Endothelial cell of umbilical vein (primary cell): ENCODE data around the gene FBXO10. TPM values are rescaled to one million over a fixed set of nuclear protein-coding genes. Genes with fewer than 3 reads are reported as not detected.

Experiments
- BruUV-seq: library from RNA; stranded (reverse); fragments of 400-500 nt; replicated peaks from 2 replicates; lab custom pipeline; 2021; lab: Mats Ljungman, UMichigan
- CTCF ChIA-PET: fragments of 300-600, 350-600 bp; sonication (Branson Sonifier 250); formaldehyde crosslinking; loops from one replicate; lab custom pipeline; 2021; ENCODE audit warnings: antibody characterized with exemption, inconsistent platforms; lab: Charles Lee
- POLR2A ChIA-PET: fragments of 300-600, 350-600 bp; sonication (Branson Sonifier 250); formaldehyde crosslinking; loops from one replicate; lab custom pipeline; 2021; ENCODE audit warnings: antibody characterized with exemption, inconsistent platforms; lab: Charles Lee
- DNase-seq: peaks from one replicate; pipeline ENCODE4 v3.0.0-alpha.2; 2011; ENCODE audit warnings: low read depth, low spot score
- FAIRE-seq: peaks from 2 replicates; lab custom pipeline; 2011; peaks lifted over from hg19 to GRCh38; lab: Jason Lieb, UNC
- H2AFZ ChIP-seq: 2 replicates; pipeline ENCODE4 v1.6.0; 2012; ENCODE audit warnings: low read depth, low read length, control low read depth, inconsistent platforms
- H3K27ac ChIP-seq: 2 replicates; pipeline ENCODE4 v1.5.1; 2011; ENCODE audit warnings: low read depth, mild to moderate bottlenecking, control low read depth, low read length, moderate library complexity; ENCODE audit not compliant: insufficient read depth
- H3K27me3 ChIP-seq, 2 experiments: 2 replicates each; pipeline versions ENCODE4 v1.6.0 to v1.6.1; 2011; ENCODE audit warnings: low read length in 2 of 2, mixed read lengths in 1 of 2; ENCODE audit not compliant: control insufficient read depth in 2 of 2, insufficient read depth in 2 of 2
- H3K36me3 ChIP-seq, 2 experiments: 2 replicates in 1 of 2; 3 replicates in 1 of 2; pipeline ENCODE4 v1.5.1; 2011; ENCODE audit warnings: low read length in 2 of 2, mild to moderate bottlenecking in 1 of 2, moderate library complexity in 1 of 2; ENCODE audit not compliant: control insufficient read depth in 2 of 2, insufficient read depth in 2 of 2; ENCODE audit errors: extremely low read depth in 1 of 2
- H3K4me1 ChIP-seq: 3 replicates; pipeline ENCODE4 v1.5.1; 2011; ENCODE audit warnings: mild to moderate bottlenecking, low read length; ENCODE audit not compliant: control insufficient read depth, insufficient read depth; ENCODE audit errors: extremely low read depth
- H3K4me2 ChIP-seq: 2 replicates; pipeline ENCODE4 v1.6.1; 2011; ENCODE audit warnings: low read length, control low read depth, mixed read lengths; ENCODE audit not compliant: insufficient read depth
- H3K4me3 ChIP-seq, 3 experiments: fragments of 200-600 bp in 1 of 3; sonication (generic), shearing (Covaris generic) in 1 of 3; replicated peaks in 1 of 3; 2 replicates each; pipeline ENCODE4 v1.5.1; 2011 to 2016; ENCODE audit warnings: control low read depth in 3 of 3, low read length in 3 of 3, mild to moderate bottlenecking in 2 of 3, inconsistent platforms in 1 of 3, low read depth in 1 of 3, moderate library complexity in 1 of 3; ENCODE audit not compliant: insufficient read depth in 1 of 3
- H3K79me2 ChIP-seq: 2 replicates; pipeline ENCODE4 v1.6.0; 2012; ENCODE audit warnings: low read length, inconsistent platforms; ENCODE audit not compliant: control insufficient read depth, insufficient read depth
- H3K9ac ChIP-seq: replicated peaks from 2 replicates; pipeline ENCODE3; 2011; ENCODE audit warnings: low read length, control low read depth; ENCODE audit not compliant: insufficient read depth; ENCODE audit errors: extremely low read depth
- H3K9me1 ChIP-seq: replicated peaks from 3 replicates; pipeline ENCODE4 v1.6.0; 2011; ENCODE audit warnings: mild to moderate bottlenecking, low read length; ENCODE audit not compliant: control insufficient read depth, insufficient read depth; ENCODE audit errors: extremely low read depth
- H3K9me3 ChIP-seq: replicated peaks from 2 replicates; pipeline ENCODE4 v1.5.1; 2012; ENCODE audit warnings: low read length, inconsistent platforms; ENCODE audit not compliant: control insufficient read depth, insufficient read depth
- H4K20me1 ChIP-seq: replicated peaks from 2 replicates; pipeline ENCODE3; 2011; ENCODE audit warnings: mild to moderate bottlenecking, low read length; ENCODE audit not compliant: control insufficient read depth, insufficient read depth; ENCODE audit errors: extremely low read depth
- EZH2 ChIP-seq: IDR thresholded peaks from 2 replicates; pipeline ENCODE4 v1.6.1; 2012; ENCODE audit warnings: borderline replicate concordance, low read depth, mild to moderate bottlenecking, moderate library complexity, low read length, inconsistent platforms; ENCODE audit not compliant: severe bottlenecking
- JUN ChIP-seq: IDR thresholded peaks from 2 replicates; pipeline ENCODE4 v1.6.1; 2011; ENCODE audit warnings: borderline replicate concordance, low read depth; ENCODE audit not compliant: insufficient read length, insufficient read depth
- POLR2AphosphoS5 ChIP-seq: IDR thresholded peaks from 2 replicates; pipeline ENCODE4 v1.6.1; 2012; ENCODE audit warnings: low read depth, mild to moderate bottlenecking, control low read depth, low read length, moderate library complexity; ENCODE audit not compliant: insufficient read depth
- dilution Hi-C: fragments of 300-500 bp; cut with MboI; formaldehyde crosslinking; loops from one replicate; pipeline ENCODE4 v1.15.0; 2019; ENCODE audit warnings: low sequenced_read_pairs; ENCODE audit not compliant: extremely low pct_ligation_motif_present
- intact Hi-C: fragments of 100-400 bp; cut with micrococcal nuclease; formaldehyde crosslinking; loops from one replicate; pipeline ENCODE4 v1.10.0; 2022
- polyA plus RNA-seq, 4 experiments: library from polyadenylated mRNA; depleted of rRNA in 3 of 4; stranded (reverse) in 3 of 4; unstranded in 1 of 4; fragments of >200 nt; gene quantifications; 2 replicates each; pipeline versions ENCODE4 v1.2.1 to v1.2.3, GENCODE V29; 2011 to 2012; ENCODE audit warnings: missing spikeins in 1 of 4
- total RNA-seq: library from RNA; stranded (reverse); gene quantifications from 2 replicates; pipeline ENCODE4 v1.2.3, GENCODE V29; 2021
- TF ChIP-seq, protein P1 (sequence below), 2 donors: IDR thresholded peaks; 1 replicate in 1 of 2; 2 replicates in 1 of 2; pipeline ENCODE4 v1.5.1; 2011; ENCODE audit warnings: low read length in 2 of 2, mild to moderate bottlenecking in 2 of 2, moderate library complexity in 2 of 2, control low read depth in 1 of 2, inconsistent platforms in 1 of 2, low read depth in 1 of 2; ENCODE audit not compliant: insufficient read depth in 1 of 2; ENCODE audit errors: extremely low read depth in 1 of 2

Gene FBXO10
- total and polyA plus RNA-seq, 2 donors (not counting 3 experiments of a cell fraction or from before 2014, with no cell fraction given), result 11.8 to 14.4 TPM

DNA sequence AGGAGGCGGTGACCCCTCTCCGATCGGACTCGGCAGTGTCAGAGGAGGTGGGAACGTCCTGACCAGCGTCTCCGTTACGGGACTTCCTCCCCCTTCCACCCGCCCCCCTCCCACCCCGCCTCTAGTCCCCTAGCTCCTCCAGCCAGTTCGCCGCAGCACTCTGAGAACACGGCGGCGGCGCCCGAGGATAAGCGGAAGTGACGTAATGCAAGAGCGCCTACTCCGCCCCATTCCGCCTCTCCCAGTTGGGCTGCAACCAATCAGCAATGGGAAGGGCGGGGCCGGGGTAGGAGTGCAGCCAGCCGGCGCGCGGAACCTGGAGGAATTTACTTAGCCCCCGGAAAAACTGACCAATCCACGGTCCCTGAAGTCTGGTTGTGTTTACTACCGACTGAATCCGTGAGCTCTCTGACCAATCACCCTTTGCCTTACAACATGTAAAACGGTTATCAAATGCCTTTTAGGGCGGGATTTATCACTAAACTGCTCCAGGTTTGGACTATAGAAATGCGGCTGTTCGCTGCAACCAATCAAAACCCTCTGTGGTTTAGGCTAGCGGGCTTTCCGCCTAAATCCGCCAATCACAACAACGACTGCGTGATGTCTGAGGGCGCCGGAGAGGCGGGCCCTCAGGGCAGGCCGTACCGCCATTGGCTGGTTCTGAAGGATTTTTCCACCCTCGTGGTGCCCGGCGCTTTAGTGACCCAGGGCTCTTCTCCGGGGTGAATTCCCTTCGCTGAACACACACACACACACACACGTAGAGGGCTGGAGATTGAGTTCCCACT is 110.7 kb downstream of the FBXO10 start, which contains the start of gene ZBTB5:
Gene ZBTB5 (minus strand): TSS at position 202 of the 788 bp plus-strand sequence. CDS start 22,899 bp downstream, outside the sequence.
- DNase-seq, result peak; percentile 100
- no peaks in the 10 kb centered on the region for H4K20me1 ChIP-seq
- POLR2A ChIA-PET, result interaction anchor here (0.5 to 2.2 kb wide), 6 partner anchors 12 to 375 kb away, joined by 3 to 9 read pairs (median 4); partner anchors contain the start of genes POLR1E and TOMM5
- FAIRE-seq, result peak; percentile 96
- intact Hi-C loops (loop anchor here (1.0 kb wide), 1 partner anchor 20 kb away; the partner anchor contains the start of gene POLR1E), dilution Hi-C loops (no loop called here)
- H3K9ac ChIP-seq, result peak within 1 kb of the TSS; percentile 98
- H3K9me3 ChIP-seq, result no peaks in the 10 kb centered on the region
- BruUV-seq, result no TSS peak
- no peaks in the 10 kb centered on the region for H3K9me1 ChIP-seq
- peak within 1 kb of the TSS; percentile 94 for H3K27ac ChIP-seq
- H3K4me1 ChIP-seq, result peaks cover 17% of the 10 kb centered on the region
- H3K36me3 ChIP-seq, result no peaks in the 10 kb centered on the region
- H2AFZ ChIP-seq, result peak within 1 kb of the TSS; percentile 87
- peak within 1 kb of the TSS; percentile 97 for H3K4me2 ChIP-seq
- CTCF ChIA-PET, result interaction anchor here (0.6 to 1.1 kb wide), 4 partner anchors 16 to 470 kb away, joined by 3 to 4 read pairs (median 3); no protein-coding TSS in a partner anchor
- TF ChIP-seq JUN, result peak; percentile 52
- TF ChIP-seq POLR2AphosphoS5, result peak; percentile 54
- peak; percentile 56 for TF ChIP-seq EZH2
- TF ChIP-seq, protein P1, sequence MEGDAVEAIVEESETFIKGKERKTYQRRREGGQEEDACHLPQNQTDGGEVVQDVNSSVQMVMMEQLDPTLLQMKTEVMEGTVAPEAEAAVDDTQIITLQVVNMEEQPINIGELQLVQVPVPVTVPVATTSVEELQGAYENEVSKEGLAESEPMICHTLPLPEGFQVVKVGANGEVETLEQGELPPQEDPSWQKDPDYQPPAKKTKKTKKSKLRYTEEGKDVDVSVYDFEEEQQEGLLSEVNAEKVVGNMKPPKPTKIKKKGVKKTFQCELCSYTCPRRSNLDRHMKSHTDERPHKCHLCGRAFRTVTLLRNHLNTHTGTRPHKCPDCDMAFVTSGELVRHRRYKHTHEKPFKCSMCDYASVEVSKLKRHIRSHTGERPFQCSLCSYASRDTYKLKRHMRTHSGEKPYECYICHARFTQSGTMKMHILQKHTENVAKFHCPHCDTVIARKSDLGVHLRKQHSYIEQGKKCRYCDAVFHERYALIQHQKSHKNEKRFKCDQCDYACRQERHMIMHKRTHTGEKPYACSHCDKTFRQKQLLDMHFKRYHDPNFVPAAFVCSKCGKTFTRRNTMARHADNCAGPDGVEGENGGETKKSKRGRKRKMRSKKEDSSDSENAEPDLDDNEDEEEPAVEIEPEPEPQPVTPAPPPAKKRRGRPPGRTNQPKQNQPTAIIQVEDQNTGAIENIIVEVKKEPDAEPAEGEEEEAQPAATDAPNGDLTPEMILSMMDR (IDR thresholded peaks at IDR 0.05; ENCODE audit: extremely low read depth in 1 of 2, insufficient read depth in 1 of 2, low read depth in 1 of 2, low read length in 2 of 2), result no peak
- no peaks in the 10 kb centered on the region for H3K27me3 ChIP-seq
- peak within 1 kb of the TSS; percentile 45 to 97 (median 84) for H3K4me3 ChIP-seq
- H3K79me2 ChIP-seq, result peaks cover 40% of the 10 kb centered on the region
